GM18511 (cell line): ENCODE measurements around the gene GAPVD1.
"Not testable (repeated sequence)": the region's sequence is repeated elsewhere in the genome, so short reads cannot be mapped to it uniquely, and the experiment has no call there.

Experiments used
- ATAC-seq: cut with Tn5 transposase; IDR thresholded peaks from one replicate; pipeline ENCODE4 v1.9.1; 2021; ENCODE audit warnings: mild to moderate bottlenecking, moderate library complexity; ENCODE audit not compliant: unreplicated experiment

The GAPVD1 gene

GRCh38 chr9:125261501-125262293 is at the start of gene GAPVD1:
Gene GAPVD1, plus strand, starts transcription at chr9:125261826. Its CDS starts 37,096 bp downstream, at chr9:125298922.
- ATAC-seq, result peak; percentile 93

DNA sequence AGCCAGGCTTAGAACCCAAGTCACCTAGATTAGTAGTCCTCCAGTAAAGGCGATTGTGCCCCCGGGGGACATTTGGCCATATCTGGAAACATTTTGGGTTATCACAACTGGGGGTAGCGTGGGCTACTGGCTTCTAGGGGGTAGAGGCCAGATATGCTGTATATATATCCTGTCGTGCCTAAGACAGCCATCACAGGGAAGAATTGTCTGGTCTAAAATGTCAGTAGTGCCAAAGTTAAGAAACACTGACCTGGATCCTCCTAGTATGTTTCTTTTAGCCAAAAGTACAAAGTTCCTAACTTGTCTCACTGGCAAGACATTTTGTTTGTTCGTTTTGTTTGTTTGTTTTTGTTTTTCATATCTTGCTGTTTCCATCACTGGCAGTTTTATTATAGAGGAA is 47.4 kb upstream of the GAPVD1 start:
- no peak for ATAC-seq

GRCh38 chr9:125218621-125219020 is 43.0 kb upstream of the GAPVD1 start:
- ATAC-seq, result no peak

DNA sequence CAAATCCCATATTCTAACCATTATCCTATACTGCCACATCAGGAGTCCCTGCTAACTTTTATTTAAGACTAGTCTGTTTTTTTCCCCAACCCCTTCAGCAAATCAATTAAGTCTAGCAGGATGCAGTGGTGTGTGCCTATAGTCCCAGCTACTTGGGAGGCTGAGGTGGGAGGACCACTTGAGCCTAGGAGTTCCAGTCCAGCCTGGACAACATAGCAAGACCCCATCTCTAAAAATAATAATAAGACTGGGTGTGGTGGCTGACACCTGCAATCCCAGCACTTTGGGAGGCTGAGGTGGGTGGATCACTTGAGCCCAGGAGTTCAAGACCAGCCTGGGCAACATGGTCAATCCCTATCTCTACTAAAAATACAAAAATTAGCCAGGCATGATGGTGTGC is 36.8 kb upstream of the GAPVD1 start:
- not testable (repeated sequence) for ATAC-seq

- ATAC-seq, result no peak
Observed at GRCh38 chr9:125227761-125228160, 33.9 kb upstream of the GAPVD1 start.

DNA sequence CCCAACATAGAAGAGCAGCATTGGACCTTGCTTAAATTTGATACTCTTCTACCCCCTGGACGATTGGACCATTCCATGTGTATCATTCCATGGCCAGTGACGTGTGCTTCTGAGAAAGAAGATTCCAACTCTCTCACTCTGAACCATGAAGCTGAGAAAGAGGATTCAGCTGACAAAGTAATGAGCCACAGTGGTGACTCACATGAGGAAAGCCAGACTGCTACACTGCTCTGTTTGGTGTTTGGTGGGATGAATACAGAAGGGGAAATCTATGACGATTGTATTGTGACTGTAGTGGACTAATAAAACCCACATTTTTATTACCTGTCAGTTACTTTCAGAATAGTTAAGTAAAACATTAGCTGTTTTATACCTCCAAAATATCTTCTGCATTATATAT is 27.9 kb upstream of the GAPVD1 start:
- ATAC-seq, result no peak

DNA sequence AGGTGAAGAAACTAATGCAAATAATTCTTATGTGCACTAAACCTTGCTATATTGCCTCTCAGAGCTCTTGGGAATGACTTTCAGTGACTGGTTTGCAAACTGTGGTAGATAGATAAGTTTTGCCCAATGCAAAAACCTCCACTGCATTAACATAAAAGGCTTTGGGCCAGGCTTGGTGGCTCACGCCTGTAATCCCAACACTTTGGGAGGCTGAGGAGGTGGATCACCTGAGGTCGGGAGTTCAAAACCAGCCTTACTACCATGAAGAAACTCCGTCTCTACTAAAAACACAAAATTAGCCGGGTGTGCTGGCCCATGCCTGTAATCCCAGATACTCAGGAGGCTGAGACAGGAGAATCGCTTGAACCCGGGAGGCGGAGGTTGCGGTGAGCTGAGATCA is 27.5 kb upstream of the GAPVD1 start:
- ATAC-seq, result not testable (repeated sequence)

DNA sequence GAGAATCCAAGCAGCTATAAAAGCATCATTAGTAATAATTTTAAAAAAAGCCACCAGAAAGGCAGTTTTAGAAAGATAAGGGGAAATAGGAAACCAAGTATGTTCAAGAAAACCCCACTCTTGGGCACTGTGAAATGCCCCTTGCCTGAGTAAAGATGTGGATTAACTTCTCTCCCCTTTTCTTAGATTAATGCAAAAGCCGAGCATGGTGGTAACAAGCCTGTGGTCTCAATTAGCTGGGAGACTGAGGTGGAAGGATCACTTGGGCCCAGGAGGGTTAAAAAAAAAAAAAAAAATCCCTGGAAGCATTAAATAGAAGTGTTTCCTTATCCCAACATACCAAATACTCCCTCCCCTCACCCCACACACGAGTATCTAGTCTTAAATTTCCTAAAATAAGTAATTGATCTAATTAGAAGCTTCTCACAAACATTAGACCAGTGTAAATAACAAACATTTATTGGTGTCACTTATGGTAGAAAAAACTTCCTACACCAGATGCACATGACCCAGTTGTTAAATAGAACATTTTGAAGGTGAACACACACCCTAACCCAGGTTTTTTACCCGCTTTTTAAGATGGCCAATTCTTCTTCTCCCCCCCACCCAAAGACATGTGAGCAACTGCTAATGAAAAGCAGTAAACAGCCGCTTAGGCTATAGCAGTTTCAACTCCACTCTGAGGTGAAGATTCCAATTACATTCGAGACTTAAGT is 25.7 kb upstream of the GAPVD1 start:
- ATAC-seq, result no peak

DNA sequence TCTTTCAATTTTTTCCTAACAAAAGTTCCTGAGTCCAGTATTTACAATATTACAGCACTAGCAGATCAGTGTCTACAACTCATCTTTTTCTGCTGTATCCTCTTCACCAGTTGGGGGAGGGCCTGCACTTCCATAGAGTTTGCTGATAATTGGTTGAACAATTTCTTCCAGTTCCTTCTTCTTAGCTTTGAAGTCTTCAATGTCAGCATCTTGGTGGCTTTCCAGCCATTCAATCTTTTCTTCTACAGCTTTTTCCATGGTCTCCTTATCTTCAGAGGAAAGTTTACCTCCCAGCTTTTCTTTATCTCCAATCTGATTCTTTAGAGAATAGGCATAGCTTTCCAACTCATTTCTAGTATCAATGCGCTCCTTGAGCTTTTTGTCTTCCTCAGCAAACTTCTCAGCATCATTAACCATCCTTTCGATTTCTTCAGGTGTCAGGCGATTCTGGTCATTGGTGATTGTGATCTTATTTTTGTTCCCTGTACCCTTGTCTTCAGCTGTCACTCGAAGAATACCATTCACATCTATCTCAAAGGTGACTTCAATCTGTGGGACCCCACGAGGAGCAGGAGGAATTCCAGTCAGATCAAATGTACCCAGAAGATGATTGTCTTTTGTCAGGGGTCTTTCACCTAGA is 25.0 kb upstream of the GAPVD1 start:
- ATAC-seq, result not testable (repeated sequence)

DNA sequence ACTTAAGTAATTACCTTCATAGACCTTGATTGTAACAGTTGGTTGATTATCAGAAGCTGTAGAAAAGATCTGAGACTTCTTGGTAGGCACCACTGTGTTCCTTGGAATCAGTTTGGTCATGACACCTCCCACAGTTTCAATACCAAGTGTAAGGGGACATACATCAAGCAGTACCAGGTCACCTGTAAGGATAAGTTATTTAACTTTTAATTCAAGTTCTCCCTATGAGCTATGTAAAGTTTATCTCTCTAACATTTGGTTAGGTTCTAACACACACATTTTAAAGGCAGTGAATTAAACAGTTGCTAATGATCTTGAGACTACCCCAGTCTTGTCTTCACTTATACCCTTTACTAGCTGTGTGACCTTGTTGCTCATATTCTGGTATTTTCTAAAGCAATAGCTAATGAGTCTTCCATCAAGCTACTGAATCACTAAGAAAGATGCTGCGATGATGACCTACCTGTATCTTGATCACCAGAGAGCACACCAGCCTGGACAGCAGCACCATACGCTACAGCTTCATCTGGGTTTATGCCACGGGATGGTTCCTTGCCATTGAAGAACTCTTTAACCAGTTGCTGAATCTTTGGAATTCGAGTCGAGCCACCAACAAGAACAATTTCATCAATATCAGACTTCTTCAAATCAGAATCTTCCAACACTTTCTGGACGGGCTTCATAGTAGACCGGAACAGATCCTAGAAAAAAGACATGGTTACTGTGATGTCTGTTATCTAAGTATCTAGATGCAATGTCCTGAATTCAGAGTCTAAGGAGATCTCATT is 23.3 kb upstream of the GAPVD1 start:
- no peak for ATAC-seq

DNA sequence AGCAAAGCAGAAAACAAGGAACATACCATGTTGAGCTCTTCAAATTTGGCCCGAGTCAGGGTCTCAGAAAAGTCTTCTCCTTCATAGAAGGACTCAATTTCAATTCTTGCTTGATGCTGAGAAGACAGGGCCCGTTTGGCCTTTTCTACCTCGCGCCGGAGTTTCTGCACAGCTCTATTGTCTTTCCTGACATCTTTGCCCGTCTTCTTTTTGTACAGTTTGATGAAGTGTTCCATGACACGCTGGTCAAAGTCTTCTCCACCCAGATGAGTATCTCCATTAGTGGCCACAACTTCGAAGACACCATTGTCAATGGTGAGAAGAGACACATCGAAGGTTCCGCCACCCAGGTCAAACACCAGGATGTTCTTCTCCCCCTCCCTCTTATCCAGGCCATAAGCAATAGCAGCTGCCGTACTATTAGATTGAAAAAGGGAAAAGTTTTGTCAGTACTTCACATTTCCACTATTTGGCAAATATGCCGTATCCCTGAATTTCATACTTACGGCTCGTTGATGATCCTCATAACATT is 22.6 kb upstream of the GAPVD1 start:
- ATAC-seq, result no peak

GRCh38 chr9:125239631-125240597 is 21.7 kb upstream of the GAPVD1 start:
- ATAC-seq, result no peak

GRCh38 chr9:125240649-125240999 is 21.0 kb upstream of the GAPVD1 start:
- ATAC-seq, result no peak

- ATAC-seq, result peak; percentile 94
Observed at GRCh38 chr9:125241000-125241862, 20.4 kb upstream of the GAPVD1 start, which contains the start of gene HSPA5. Gene HSPA5, minus strand, starts transcription at chr9:125241343. Its CDS starts 217 bp downstream, at chr9:125241126.

DNA sequence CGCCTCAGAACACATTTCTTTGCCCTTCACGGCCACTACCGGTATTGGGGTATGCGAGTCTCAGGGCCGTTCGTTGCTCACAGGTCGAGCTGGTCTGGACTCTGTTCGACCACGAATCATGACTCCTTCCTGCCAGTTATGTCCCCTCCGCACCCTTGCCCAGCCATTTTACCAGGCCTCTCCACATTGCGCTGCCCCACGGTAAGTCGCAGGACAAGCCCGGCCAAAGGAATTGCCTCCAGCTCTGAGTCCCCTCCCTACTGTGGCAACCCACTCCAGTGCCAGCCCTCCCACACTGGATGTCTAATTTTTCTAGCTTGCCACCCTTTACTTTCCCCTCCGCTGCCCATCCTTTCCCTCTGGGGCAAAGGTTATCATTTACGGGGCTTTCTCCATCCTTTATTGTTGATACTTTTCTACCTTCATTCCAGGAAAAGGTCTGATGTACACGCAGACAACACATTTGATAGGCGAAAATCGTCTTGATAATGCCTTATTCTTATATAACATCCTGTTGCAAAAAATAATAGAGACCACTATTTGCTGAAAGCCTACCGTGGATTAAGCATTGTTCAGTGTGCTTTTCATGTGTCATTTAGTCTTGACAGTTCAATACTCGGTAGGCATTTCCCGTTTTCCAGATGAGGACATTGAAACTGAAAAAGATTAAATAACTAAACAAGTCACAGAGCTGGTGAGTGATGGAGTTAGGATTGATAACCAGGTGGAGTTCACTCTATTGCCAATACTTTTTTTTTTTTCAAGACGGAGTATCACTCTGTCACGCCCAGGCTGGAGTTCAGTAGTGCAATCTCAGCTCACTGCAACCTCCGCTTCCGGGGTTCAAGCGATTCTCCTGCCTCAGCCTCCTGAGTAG is 19.5 kb upstream of the GAPVD1 start:
- ATAC-seq, result peak; percentile 14

- ATAC-seq, result no peak
Observed at GRCh38 chr9:125243792-125244260, 17.8 kb upstream of the GAPVD1 start.

DNA sequence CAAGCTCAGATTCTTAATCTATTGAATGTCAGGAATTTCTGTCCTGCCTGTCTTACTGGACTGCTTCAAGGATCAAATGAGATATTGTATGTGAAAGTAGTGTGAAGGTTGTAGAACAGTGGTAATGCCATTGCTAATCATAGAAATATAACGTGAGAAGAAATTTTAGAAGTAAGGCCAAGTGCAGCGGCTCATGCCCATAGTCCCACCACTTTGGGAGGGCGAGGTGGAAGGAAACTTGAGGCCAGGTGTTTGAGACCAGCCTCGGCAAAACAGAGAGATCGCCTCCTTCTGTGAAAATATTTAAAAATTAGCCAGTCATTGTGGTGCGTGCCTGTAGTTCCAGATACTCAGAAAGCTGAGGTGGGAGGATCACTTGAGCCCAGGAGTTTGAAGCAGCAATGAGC is 15.4 kb upstream of the GAPVD1 start:
- no peak for ATAC-seq
